ENCODE measurements around the gene COL8A2.

COL8A2 gene

GRCh38 chr1:36136535-36136934, 11.5 kb upstream of the COL8A2 start:
- ChIA-PET CTCF (interaction anchor here (0.6 to 7.2 kb wide), 4 partner anchors 13 to 285 kb away, joined by 3 to 156 read pairs (median 10); partner anchors contain the start of gene TRAPPC3), POLR2A (interaction anchor here (1.4 kb wide), 1 partner anchor 12 kb away, joined by 3 read pairs; no protein-coding TSS in a partner anchor)
- H3K36me3 ChIP-seq (ENCODE audit: control insufficient read depth in 2 of 2, insufficient read depth in 1 of 2, low read length in 2 of 2), result peaks cover 0 to 49% of the 10 kb centered on the region in 2 experiments; a peak in 2 of 3 replicates
- no peak overlapping the region for H3K27ac ChIP-seq (ENCODE audit: extremely low read depth, low read depth, low read length)
- no peaks in the 10 kb centered on the region for H3K4me1 ChIP-seq (ENCODE audit: control insufficient read depth, insufficient read depth, low read length)
- TF ChIP-seq ZNF529 (tag by site-specific recombination; IDR thresholded peaks at IDR 0.05; ENCODE audit: insufficient replicate concordance) (no peak), ZNF148 (tag by site-specific recombination; IDR thresholded peaks at IDR 0.05; ENCODE audit: borderline replicate concordance) (no peak), ZNF791 (tag by site-specific recombination; IDR thresholded peaks at IDR 0.05) (no peak), KLF8 (tag by site-specific recombination; IDR thresholded peaks at IDR 0.05) (no peak), ATF2 (tag by site-specific recombination; IDR thresholded peaks at IDR 0.05; ENCODE audit: low read depth) (no peak), ZNF175 (tag by site-specific recombination; IDR thresholded peaks at IDR 0.05) (no peak), ZXDB (tag by site-specific recombination; IDR thresholded peaks at IDR 0.05) (no peak), PRDM4 (tag by site-specific recombination; IDR thresholded peaks at IDR 0.05) (no peak), ZBTB49 (tag by site-specific recombination; IDR thresholded peaks at IDR 0.05; ENCODE audit: low read depth) (no peak), ZNF692 (tag by site-specific recombination; IDR thresholded peaks at IDR 0.05) (no peak), ZNF544 (tag by site-specific recombination; IDR thresholded peaks at IDR 0.05) (no peak), ZBTB20 (tag by site-specific recombination; IDR thresholded peaks at IDR 0.05) (no peak), ZNF274 (IDR thresholded peaks at IDR 0.05; ENCODE audit: low read length) (no peak), ZNF274 (tag by site-specific recombination; IDR thresholded peaks at IDR 0.05; ENCODE audit: borderline replicate concordance) (no peak), HOXA7 (CRISPR knock-in tag; IDR thresholded peaks at IDR 0.05; ENCODE audit: borderline replicate concordance) (no peak)
- H3K9me3 ChIP-seq (ENCODE audit: control insufficient read depth, insufficient read depth, low read depth, low read length), result no peaks in the 10 kb centered on the region
- H3K4me3 ChIP-seq (ENCODE audit: low read depth, low read length), result no peak overlapping the region
